MCF 10A (cell line): ENCODE results near the gene SERTAD1. TPM values are rescaled to one million over a fixed set of nuclear protein-coding genes. Genes with fewer than 3 reads are reported as not detected.
A peak's percentile ranks its signal among the peaks of the same experiment; 100 is the strongest.

ENCODE experiments used
- BruUV-seq: library from RNA; stranded (reverse); fragments of 400-500 nt; replicated peaks from 2 replicates; lab custom pipeline; 2021; lab: Mats Ljungman, UMichigan
- CTCF ChIA-PET: fragments of 300-600 bp; sonication (Branson Sonifier 250); formaldehyde crosslinking; extraction: SDS; loops from one replicate; lab custom pipeline; 2021; ENCODE audit warnings: antibody characterized with exemption, inconsistent platforms; lab: Yijun Ruan, JAX
- POLR2A ChIA-PET: fragments of 300-600, 350-650 bp; sonication (Branson Sonifier 250); formaldehyde crosslinking; extraction: SDS; loops from one replicate; lab custom pipeline; 2020; ENCODE audit warnings: antibody characterized with exemption, inconsistent platforms; lab: Yijun Ruan, JAX
- DNase-seq: peaks from one replicate; pipeline ENCODE4 v3.0.0-alpha.2; 2018; ENCODE audit not compliant: unreplicated experiment
- H3K27ac Mint-ChIP-seq: one replicate; pipeline ENCODE4 v1.8.0; 2022; ENCODE audit warnings: mild to moderate bottlenecking, low read depth, mixed read lengths; ENCODE audit not compliant: unreplicated experiment
- H3K27me3 Mint-ChIP-seq: one replicate; pipeline ENCODE4 v1.8.0; 2022; ENCODE audit warnings: mixed read lengths; ENCODE audit not compliant: insufficient read depth, unreplicated experiment
- H3K36me3 Mint-ChIP-seq: one replicate; pipeline ENCODE4 v1.8.0; 2022; ENCODE audit warnings: mild to moderate bottlenecking, moderate library complexity, mixed read lengths; ENCODE audit not compliant: insufficient read depth, unreplicated experiment
- H3K4me1 Mint-ChIP-seq: one replicate; pipeline ENCODE4 v1.8.0; 2022; ENCODE audit warnings: mixed read lengths; ENCODE audit not compliant: insufficient read depth, unreplicated experiment
- H3K4me3 Mint-ChIP-seq: one replicate; pipeline ENCODE4 v1.8.0; 2022; ENCODE audit warnings: mild to moderate bottlenecking, moderate library complexity, mixed read lengths; ENCODE audit not compliant: unreplicated experiment
- H3K9me3 Mint-ChIP-seq: one replicate; pipeline ENCODE4 v1.8.0; 2022; ENCODE audit warnings: mixed read lengths; ENCODE audit not compliant: unreplicated experiment
- CTCF ChIP-seq: fragments of 200-600 bp; IDR thresholded peaks from one replicate; pipeline ENCODE4 v1.8.0; 2022; ENCODE audit warnings: antibody characterized with exemption, mild to moderate bottlenecking; ENCODE audit not compliant: unreplicated experiment
- intact Hi-C: fragments of 100-400 bp; cut with micrococcal nuclease; formaldehyde crosslinking; loops from 2 replicates; pipeline ENCODE4 v1.14.1; 2022
- total RNA-seq: library from RNA; stranded (reverse); gene quantifications from 2 replicates; pipeline ENCODE4 v1.2.3, GENCODE V29; 2022

The SERTAD1 gene
- total RNA-seq, 1 experiment from 2014 or later: 17.9 TPM

- POLR2A ChIA-PET: interaction anchor here (0.9 kb wide), 1 partner anchor 47 kb away, joined by 3 read pairs; the partner anchor contains the start of gene C19orf47
- CTCF ChIA-PET: interaction anchor here (0.7 to 0.8 kb wide), 2 partner anchors 124 to 252 kb away, joined by 3 read pairs; no protein-coding TSS in a partner anchor
- intact Hi-C loops: no loop called here
Measured at GRCh38 chr19:40394816-40395210, 31.0 kb downstream of the SERTAD1 start.

DNA sequence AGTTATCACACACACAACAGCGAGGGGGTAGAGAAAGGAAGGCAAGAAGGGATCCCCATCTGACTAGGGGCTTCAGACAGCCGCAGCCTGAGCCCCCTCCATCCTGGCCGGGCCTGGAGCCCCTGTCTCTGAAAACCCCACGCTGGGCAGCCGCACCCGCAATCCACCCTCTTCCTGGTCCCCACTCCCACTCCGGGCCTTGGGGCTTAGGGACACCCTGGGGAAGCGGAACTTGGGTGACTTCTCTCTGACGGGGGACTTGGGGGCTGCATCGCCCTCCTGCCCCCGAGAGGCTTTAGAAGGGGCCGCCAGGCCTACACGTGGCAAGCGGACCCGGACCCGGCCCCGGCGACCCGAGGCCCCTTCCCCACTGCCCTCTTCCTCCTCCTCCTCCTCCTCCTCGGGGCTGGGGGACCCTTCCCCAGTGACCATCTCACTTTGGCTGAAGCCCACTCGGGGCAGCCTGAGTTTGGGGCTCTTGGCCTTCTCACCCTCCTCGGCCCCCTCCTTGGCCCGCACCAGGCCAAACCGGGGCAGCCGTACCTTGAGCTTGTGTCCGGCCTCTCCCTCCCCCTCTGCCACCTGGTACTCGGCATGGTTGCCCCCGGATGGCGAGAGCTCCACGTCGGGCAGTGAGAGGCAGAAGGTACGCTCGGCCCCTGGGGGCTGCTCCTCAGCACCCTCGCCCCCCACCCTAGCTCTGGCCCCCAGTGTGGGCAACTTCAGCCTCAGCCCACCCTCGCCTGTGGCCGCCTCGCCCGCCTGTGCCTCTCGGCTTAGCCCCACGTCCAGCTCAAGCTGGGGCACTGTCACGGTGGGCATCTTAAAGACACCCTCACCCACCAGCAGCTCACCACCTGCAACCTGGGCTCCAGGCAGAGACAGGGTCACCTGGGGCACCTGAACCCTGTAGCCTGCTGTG lies 31.6 kb downstream of the SERTAD1 start:
- no TSS peak for BruUV-seq
- Mint-ChIP-seq H3K36me3 (no peaks in the 10 kb centered on the region), H3K27ac (no peak overlapping the region), H3K27me3 (no peaks in the 10 kb centered on the region), H3K4me1 (peaks cover 4% of the 10 kb centered on the region), H3K4me3 (no peak overlapping the region), H3K9me3 (no peaks in the 10 kb centered on the region)
- ChIA-PET POLR2A (interaction anchor here (0.9 kb wide), 1 partner anchor 46 kb away, joined by 3 read pairs; the partner anchor contains the start of gene C19orf47), CTCF (interaction anchor here (0.6 to 0.8 kb wide), 2 partner anchors 124 to 148 kb away, joined by 3 to 4 read pairs; no protein-coding TSS in a partner anchor)
- TF ChIP-seq CTCF: no peak
- DNase-seq: no peak
- intact Hi-C loops: no loop called here

More at GRCh38 chr19:40394816-40395210, 31.0 kb downstream of the SERTAD1 start:
- Mint-ChIP-seq H3K36me3 (no peaks in the 10 kb centered on the region), H3K27me3 (no peaks in the 10 kb centered on the region), H3K27ac (no peak overlapping the region), H3K4me1 (peaks cover 8% of the 10 kb centered on the region), H3K9me3 (no peaks in the 10 kb centered on the region), H3K4me3 (no peak overlapping the region)
- no peak for TF ChIP-seq CTCF
- BruUV-seq: no TSS peak
- DNase-seq: no peak

GRCh38 chr19:40392894-40393517 lies 32.8 kb downstream of the SERTAD1 start:
- ChIA-PET POLR2A (no interaction called here), CTCF (no interaction called here)
- intact Hi-C loops: no loop called here
- Mint-ChIP-seq H3K27me3 (no peaks in the 10 kb centered on the region), H3K9me3 (no peaks in the 10 kb centered on the region), H3K4me3 (no peak overlapping the region), H3K4me1 (no peaks in the 10 kb centered on the region), H3K27ac (no peak overlapping the region), H3K36me3 (peaks cover 4% of the 10 kb centered on the region)
- BruUV-seq: no TSS peak
- DNase-seq: peak; percentile 25
- peak; percentile 36 for TF ChIP-seq CTCF

DNA sequence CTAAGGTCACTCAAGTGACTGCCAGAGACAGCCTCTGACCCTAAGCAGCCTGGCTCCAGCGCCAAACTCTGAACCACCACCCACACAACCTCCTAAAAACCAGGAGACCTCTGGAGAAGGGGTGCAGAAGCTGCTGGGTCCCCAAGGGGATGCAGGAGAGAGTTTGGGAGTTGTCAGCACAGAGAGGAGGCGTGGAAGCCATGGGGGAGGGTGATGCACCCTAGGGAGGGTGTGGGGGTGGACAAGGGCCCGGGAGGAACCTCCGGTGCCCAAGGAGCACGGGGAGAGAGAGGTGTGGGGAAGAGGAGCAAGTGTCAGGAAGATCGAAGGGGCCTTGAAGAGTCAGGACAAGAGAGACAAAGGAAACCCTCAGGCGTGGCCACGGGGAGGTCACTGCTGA lies 33.7 kb downstream of the SERTAD1 start:
- CTCF ChIA-PET: interaction anchor here (0.6 kb wide), 1 partner anchor 27 kb away, joined by 5 read pairs; no protein-coding TSS in a partner anchor
- no peaks in the 10 kb centered on the region for H3K4me1 Mint-ChIP-seq
- no peak for DNase-seq
- intact Hi-C loops: no loop called here
- TF ChIP-seq CTCF: no peak
- peaks cover 5% of the 10 kb centered on the region for H3K36me3 Mint-ChIP-seq
- BruUV-seq: no TSS peak
- POLR2A ChIA-PET: no interaction called here
- H3K9me3 Mint-ChIP-seq: no peaks in the 10 kb centered on the region
- H3K4me3 Mint-ChIP-seq: no peak overlapping the region
- peaks cover 5% of the 10 kb centered on the region for H3K27me3 Mint-ChIP-seq
- no peak overlapping the region for H3K27ac Mint-ChIP-seq
